H1 (cell line): ENCODE measurements around the gene LRTM1. TPM values are rescaled to one million over a fixed set of nuclear protein-coding genes. Genes with fewer than 3 reads are reported as not detected.

ENCODE experiments used
- CREB1 ChIP-seq: IDR thresholded peaks from 2 replicates; pipeline ENCODE4 v1.6.1; 2012; ENCODE audit warnings: inconsistent platforms
- EP300 ChIP-seq, 2 experiments: IDR thresholded peaks; 1 replicate in 1 of 2; 2 replicates in 1 of 2; pipeline ENCODE4 v1.6.1; 2011 to 2012; ENCODE audit warnings: low read depth in 2 of 2, low read length in 2 of 2, mild to moderate bottlenecking in 2 of 2, borderline replicate concordance in 1 of 2, inconsistent platforms in 1 of 2, moderate library complexity in 1 of 2
- POLR2A ChIP-seq, 2 experiments: IDR thresholded peaks; 1 replicate in 1 of 2; 2 replicates in 1 of 2; pipeline ENCODE4 v1.6.1; 2011; ENCODE audit warnings: low read depth in 2 of 2, low read length in 2 of 2, mild to moderate bottlenecking in 2 of 2; ENCODE audit errors: control extremely low read depth in 1 of 2
- POU5F1 ChIP-seq: IDR thresholded peaks from 2 replicates; pipeline ENCODE4 v1.6.1; 2011; ENCODE audit warnings: low read depth, mild to moderate bottlenecking, low read length, moderate library complexity
- polyA plus RNA-seq, 7 experiments: library from polyadenylated mRNA; depleted of rRNA in 3 of 7; stranded (reverse) in 5 of 7; unstranded in 2 of 7; fragments of >200 nt in 5 of 7; fragments of 200-250 nt in 2 of 7; gene quantifications; 1 replicate in 5 of 7; 2 replicates in 1 of 7; 4 replicates in 1 of 7; pipeline versions ENCODE4 v1.2.1 to v1.2.3, GENCODE V29; 2011 to 2013; ENCODE audit warnings: missing spikeins in 2 of 7, mixed read lengths in 2 of 7
- total RNA-seq: library from RNA; stranded (reverse); fragmentation: NEBNext Ultra II Directional; extraction: Animal tissue kit (Norgen Biotek cat#: 25700); gene quantifications from 2 replicates; pipeline ENCODE4 v1.2.1, GENCODE V29; 2021

Gene LRTM1
- total and polyA plus RNA-seq, 2 of the 8 experiments (the other 6 are each of a cell fraction or from before 2014, with no cell fraction given): not detected

DNA sequence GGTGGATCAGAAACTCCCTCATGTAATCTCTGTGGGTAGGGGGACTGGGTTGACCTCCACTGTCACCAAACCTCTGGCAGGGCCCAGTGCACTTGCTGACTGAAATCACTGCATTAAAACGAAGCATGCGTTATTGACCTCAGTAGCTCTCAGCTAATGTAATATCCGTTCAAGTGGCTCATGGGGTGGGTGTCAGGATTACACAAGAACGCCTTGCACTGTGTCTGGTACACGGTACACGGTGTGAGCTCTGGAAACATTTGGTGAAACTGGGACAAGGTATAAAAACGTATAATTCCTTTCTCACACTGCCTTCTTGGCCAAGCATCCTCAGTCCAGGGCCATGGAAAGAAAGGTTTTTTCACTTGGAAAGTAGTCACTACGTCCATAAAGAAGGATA lies 11.9 kb downstream of the LRTM1 start (continued):
- TF ChIP-seq CREB1 (no peak), POLR2A (IDR thresholded peaks at IDR 0.05; ENCODE audit: control extremely low read depth in 1 of 2, low read depth in 2 of 2, low read length in 2 of 2) (no peak), POU5F1 (no peak), EP300 (IDR thresholded peaks at IDR 0.05; ENCODE audit: borderline replicate concordance in 1 of 2, low read depth in 2 of 2, low read length in 2 of 2) (no peak)
- TF ChIP-seq, all 59 proteins: peak for 0
